Skeletal muscle cell (primary cell): ENCODE data around the gene IQCF2.
"Not testable (repeated sequence)": the region's sequence is repeated elsewhere in the genome, so short reads cannot be mapped to it uniquely, and the experiment has no call there.

ENCODE experiments used
- DNase-seq: peaks from one replicate; pipeline ENCODE4 v3.0.0-alpha.2; 2010; ENCODE audit warnings: low read depth
- H3K4me3 ChIP-seq: 2 replicates; pipeline ENCODE4 v1.5.1; 2011; ENCODE audit warnings: low read depth, mild to moderate bottlenecking, control low read depth, low read length, moderate library complexity

The IQCF2 gene

DNA sequence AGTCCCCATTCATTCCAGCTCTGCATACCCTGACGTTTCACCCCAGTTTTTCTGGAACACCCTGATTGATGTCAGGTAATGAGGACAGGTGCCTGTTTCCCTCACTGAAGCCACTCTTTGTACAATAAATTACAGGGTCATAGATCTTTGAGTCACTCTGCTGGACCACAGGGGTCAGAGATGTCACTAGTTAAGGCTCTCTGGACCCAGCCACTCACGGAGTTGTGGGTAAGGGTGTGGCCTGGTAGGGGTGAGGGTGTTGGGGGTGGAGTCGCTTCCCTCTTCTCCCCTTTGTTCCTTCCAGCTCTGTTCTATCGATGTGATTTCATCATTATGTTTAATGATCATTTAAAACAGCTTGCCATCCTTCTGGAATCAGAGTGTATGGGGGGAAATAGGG lies 13.5 kb downstream of the IQCF2 start:
- no peak overlapping the region for H3K4me3 ChIP-seq
- DNase-seq: no peak

DNA sequence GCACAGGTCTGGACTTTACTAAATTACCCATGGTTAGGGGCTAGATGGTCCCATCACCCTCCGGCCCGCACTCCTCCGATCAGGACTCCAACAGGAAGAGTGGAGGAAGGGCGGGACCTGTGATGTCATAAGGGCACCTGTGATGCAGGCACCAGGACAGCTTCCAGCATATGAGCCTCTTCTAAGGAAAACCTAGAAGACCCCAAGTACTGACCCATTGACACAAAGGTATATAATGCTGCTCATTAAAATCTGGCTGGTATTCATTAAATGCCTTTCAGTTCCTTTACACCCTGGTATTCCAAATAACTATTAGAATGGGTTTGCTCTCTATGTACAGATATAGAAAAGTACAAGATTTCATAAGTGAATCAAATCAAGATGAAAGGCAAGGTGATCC lies 14.1 kb downstream of the IQCF2 start, which contains the start of gene IQCF5:
Gene IQCF5 (minus strand): TSS at position 101 of the 400 bp plus-strand sequence. CDS start 70 bp downstream, at position 31.
- no peak within 1 kb of the TSS for H3K4me3 ChIP-seq
- DNase-seq: no peak

DNA sequence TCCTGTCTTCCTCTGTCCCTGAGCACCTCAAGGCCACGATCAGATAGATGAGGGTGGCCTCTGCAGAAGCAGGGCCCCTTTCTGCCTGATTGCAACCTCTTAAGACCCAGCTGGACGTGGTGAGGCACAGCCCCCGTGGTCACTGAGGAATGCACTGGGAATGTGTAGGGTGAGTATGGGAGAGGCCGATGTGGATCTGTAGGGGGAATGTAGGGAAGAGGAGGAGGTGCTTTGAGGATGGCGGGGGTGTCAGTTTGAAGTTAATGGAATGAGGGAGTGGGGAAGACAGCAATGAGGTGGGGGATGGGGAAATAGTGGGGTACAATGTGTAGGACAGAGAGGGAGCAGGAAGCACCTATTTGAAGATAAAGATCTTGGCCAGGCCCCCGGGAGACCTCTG lies 14.8 kb downstream of the IQCF2 start:
- H3K4me3 ChIP-seq: no peak overlapping the region
- no peak for DNase-seq

DNA sequence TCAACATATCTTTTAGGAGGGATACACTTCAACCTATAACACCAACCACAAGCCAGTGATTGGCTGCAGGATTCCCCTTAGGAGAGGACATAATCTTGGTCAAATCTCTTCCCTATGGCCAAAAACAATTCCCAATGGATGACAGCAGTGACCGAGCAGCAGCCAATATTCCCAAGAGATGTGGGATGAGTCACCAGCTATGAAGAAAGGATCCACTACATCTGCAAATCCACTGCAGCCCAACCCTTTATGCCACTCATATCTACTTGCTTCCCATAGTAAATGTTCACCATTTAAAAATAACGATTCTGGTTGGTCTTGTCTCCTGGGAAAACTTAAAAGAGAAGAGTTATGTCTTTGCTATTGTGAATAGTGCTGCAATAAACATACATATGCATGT lies 18.5 kb downstream of the IQCF2 start:
- DNase-seq: no peak
- H3K4me3 ChIP-seq: no peak overlapping the region

DNA sequence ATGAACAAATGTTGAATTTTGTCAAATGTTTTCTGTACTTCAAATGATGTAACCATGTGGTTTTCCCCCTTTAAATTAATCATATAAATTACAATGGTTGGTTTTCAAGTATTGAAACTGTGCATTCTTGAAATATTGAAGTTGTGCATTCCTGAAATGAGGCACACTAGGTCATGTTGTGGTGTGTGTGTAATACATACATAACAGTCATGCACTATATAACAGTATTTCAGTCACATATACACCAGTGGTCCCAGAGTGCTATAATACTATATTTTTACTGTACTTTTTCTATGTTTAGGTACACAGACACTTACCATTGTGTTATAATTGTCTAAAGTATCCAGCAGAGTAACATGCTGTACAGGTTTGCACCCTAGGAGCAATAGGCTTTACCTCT lies 25.0 kb downstream of the IQCF2 start:
- H3K4me3 ChIP-seq: no peak overlapping the region
- DNase-seq: no peak

DNA sequence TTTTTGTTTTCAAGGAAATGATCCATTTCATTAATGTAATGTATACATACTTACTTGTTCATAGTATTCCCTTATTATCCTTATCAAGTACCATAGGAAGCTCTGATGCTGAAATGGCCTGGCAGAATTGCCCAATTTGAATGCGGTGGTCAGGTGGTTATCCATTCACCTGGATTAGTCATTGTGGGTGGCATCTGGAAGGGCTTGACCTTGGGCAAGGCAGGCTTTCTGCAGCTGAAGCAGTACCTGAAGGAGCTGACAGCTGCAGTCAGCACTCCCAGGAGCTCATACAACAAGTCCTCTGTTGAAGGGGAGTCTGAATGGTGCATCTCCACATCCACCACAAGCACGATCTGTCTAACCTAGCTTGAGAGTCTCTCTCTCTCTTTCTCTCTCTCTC lies 26.2 kb downstream of the IQCF2 start:
- DNase-seq: no peak
- no peak overlapping the region for H3K4me3 ChIP-seq

DNA sequence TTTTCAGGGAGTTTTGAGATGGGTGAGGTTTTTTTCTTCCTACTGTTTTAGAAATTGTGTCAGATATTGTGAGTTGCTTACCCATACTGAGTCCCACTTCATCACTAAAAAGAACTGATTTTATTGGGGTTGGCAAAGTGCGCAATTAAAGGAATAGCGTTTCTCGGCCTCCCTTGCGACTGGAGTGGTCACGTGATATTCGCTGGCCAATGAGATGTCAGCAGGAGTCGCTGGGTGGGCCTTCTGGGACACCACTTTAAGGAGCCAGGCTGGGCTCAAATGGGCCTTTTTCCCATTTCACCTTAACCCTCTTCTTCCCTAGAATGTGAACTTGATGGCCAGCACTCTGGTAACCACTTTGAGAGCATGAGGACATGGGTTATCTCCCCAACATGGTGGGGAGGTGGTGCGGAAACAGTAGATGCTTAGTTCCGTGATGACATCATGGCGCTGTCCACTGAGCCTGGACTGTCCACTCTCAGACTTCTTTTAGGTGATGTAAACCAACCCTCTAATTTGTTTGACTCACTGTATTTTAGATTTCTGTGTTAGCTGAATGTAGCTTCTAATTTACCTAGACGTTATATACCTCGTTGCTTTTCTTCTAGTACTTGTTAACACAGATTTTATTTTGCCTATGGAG lies 27.2 kb downstream of the IQCF2 start:
- H3K4me3 ChIP-seq: no peak overlapping the region
- DNase-seq: no peak

DNA sequence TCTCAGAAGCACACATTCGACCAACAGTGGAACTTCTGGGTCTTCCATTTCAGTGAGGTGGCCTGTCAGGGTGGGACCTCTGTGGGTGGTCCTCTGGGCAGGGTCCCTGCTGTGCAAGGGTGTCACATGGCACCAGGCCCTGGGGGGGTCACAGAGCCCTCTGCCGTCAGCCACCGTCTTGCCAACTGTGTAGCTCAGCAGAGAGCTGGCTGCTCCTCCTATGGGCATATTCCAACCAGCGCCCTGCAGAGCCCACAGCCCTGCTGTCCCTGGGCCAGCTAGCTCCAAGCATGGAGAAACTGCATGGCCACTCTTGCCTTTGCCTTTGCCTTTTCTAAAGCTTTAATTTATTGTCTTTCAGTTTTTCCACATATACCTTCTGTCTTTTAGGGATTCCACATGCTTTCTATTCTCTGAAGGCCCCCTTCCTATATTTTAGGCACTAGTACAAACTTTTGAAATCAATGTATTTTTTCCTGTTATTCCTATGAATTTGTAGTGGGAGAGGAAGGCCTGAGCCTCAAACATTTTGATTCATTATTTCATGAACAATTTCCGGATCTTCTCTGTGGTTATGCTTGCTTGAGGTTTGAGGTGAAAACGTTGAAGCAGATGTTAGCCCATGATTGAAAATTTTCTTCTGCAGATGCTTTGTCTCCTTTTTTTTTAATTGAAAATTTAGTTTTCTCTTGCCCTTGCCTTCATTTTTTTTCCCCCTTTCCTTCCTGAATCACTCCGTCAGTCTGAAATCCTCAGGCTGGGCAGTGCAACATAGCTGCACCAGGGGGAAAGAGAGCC lies 30.0 kb downstream of the IQCF2 start:
- DNase-seq: no peak
- no peak overlapping the region for H3K4me3 ChIP-seq

DNA sequence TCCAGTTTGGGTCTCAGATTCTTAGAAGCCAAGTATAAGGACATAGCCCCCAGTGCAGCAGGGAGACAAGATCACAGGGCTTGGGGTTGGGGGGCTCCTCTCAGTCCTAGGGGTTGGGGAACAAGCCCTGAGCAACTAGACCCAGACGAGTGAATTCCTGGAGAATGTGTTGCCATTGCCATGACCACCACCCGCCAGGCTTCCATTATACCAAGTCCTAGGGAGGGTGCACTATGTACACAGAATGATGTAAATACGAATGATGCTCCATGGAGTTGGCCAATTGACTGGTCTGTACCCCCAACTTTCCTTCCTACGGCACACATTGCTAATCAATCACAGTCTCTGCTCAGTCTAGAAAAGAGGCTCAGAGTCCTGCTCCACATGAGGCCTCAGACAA lies 33.0 kb downstream of the IQCF2 start:
- H3K4me3 ChIP-seq: no peak overlapping the region
- DNase-seq: no peak

DNA sequence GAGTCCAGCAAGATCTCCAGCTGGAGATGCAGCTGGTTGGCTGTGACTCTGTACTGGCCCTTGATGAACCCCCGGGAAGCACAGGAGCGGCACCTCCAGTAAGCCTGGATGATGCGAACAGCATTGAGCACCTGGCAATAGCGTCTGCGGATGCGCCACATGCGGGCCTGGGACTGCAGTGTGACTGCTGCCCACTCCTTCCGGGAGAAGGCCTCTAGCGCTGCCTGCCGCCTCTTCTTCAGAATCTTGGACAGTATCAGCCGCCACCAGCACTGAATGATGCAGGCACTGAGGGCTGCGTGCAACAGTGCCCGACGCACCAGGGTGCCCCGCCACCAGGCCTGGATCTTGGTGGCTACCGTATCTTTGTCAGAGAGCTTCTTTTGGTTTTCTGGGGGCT lies 33.5 kb downstream of the IQCF2 start:
- DNase-seq: no peak
- no peak overlapping the region for H3K4me3 ChIP-seq

DNA sequence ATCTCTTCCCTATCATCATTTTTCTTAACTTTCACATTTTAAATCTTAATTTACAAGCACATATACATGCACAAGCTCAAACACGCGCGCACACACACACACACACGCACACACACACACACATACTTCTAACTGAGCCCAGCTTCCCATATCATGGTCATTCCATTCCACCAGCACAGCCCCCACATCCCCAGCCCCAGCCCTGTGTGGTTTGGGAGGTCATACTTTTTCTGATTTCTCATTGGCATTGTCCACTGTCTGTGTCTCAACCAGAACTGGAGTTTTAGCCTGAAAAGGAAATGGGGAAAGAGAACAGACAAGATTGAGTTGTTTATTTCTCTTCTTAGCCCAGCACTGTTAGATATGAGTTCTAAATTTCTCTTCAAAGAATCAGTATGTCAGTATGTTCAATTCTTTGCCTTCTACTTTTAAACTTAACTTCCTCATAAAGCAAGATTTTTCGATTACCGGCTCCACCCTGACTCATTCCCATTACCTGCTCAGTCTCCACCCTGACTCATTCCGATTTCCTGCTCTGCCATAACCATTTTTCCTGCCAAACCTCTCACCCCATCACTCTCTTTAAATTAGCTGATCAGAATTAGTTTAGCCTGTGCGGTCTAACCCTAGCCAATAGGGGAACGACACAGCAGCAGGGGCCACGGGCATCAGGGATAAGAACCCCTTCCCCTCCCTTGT lies 35.3 kb downstream of the IQCF2 start:
- no peak for DNase-seq
- H3K4me3 ChIP-seq: no peak overlapping the region

DNA sequence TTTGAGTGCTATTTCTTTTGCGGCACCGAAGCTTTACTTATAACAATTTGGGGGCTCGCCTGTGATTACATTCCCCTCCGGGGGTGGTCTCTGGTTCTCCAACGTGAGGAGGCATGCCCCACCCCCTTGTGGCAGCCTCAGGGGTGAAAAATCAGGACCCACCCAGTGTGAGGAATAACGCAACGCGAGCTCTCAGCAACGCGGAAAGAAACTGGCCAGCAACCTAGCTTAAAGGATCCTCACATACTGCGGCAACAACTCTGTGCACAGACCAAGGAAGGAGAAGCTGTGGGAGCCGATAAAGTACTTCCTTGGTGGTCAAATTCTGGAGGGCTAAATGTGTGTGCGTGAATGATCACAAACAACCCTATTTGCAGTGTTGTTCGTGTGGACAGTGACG lies 36.0 kb downstream of the IQCF2 start:
- no peak overlapping the region for H3K4me3 ChIP-seq
- no peak for DNase-seq

DNA sequence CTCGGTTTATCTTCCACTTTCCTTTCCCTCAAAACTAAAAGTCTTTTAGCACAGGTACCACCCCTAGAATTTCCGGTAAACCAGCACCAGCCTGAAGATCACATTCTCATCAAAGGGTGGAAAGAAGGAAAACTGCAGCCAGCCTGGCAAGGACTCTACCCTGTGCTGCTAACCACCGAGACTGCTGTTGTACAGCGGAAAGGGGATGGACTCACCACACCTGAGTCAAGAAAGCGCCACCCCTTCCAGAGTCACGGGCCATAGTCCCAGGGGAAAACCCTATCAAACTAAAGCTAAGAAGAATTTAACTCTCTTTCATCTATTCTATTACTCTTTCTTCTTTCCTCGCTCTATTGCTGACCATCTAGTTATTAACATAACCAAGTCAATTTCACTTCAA lies 38.6 kb downstream of the IQCF2 start:
- H3K4me3 ChIP-seq, DNase-seq: not testable (repeated sequence)

DNA sequence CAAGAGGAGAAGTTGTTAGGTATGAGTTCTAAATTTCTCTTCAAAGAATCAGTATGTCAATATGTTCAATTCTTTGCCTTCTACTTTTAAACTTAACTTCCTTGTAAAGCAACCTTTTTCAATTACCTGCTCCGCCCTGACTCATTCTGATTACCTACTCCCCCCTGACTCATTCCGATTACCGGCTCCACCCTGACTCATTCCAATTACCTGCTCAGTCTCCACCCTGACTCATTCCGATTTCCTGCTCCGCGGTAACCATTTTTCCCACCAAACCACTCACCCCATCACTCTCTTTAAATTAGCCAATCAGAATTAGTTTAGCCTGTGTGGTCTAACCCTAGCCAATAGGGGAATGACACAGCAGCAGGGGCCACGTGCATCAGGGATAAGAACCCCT lies 40.9 kb downstream of the IQCF2 start:
- not testable (repeated sequence) for DNase-seq, H3K4me3 ChIP-seq

DNA sequence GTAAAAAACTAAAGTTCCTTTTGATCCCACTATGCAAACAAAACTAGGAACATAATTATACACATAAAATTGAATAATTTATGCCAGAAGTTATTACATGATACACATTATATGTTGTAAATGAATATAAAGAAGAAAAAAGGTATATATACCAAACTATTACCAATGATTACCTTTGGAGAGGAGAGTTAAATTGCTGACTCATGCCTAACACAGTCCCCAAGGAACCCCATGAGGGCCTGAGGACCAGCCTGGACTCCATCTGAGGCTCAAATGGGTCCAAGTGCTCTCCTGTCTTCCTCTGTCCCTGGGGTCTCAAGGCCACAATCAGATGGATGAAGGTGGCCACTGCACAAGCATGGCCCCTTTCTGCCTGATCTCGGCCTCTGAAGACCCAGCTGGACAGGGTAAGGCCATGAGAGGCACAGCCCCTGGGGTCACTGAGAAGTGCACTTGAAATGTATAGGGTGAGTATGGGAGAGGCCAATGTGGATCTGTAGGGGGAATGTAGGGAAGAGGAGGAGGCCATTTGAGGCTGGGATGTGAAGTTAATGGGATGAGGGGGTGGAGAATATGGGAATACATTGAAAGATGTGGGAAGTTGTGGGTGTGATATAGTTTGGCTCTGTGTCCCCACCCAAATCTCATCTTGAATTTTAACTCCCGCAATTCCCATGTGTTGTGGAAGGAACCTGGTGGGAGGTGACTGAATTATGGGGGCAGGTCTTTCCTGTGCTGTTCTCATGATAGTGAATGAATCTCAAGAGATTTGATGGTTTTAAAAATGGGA lies 42.8 kb downstream of the IQCF2 start:
- no peak overlapping the region for H3K4me3 ChIP-seq
- no peak for DNase-seq

DNA sequence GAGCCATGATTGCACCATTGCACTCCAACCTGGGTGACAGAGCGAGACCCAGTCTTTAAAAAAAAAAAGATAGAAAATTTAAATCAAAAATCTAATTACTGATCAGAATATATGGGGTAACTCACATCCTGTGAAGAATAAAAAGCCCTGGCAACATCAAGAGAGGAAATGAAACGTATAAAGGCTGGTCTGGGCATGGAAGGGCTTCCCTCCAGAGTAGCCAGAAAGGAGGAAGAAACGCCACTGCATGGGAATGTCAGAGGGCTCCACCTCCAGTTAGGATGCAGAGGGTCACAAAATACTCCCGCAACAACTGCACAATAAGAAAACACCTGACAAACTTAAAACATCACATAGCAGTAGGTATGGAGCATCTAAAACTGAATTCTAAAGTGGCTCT lies 46.6 kb downstream of the IQCF2 start:
- H3K4me3 ChIP-seq: no peak overlapping the region
- no peak for DNase-seq
